HCT116 (cell line): ENCODE data around the gene GGT7. TPM values are rescaled to one million over a fixed set of nuclear protein-coding genes. Genes with fewer than 3 reads are reported as not detected.

Source experiments
- ATAC-seq: fragments of 200-7000 bp; cut with Tn5 transposase; 2 replicates; pipeline ENCODE4 v1.9.1; 2020; ENCODE audit warnings: mild to moderate bottlenecking, moderate library complexity
- BruUV-seq: library from RNA; stranded (reverse); fragments of 400-500 nt; replicated peaks from 2 replicates; lab custom pipeline; 2021; lab: Mats Ljungman, UMichigan
- CTCF ChIA-PET: fragments of 300-600 bp; sonication (Branson Sonifier 250); formaldehyde crosslinking; loops from one replicate; lab custom pipeline; 2021; ENCODE audit warnings: antibody characterized with exemption; lab: Charles Lee
- POLR2A ChIA-PET: fragments of 300-600, 350-600 bp; sonication (Branson Sonifier 250); formaldehyde crosslinking; loops from one replicate; lab custom pipeline; 2021; ENCODE audit warnings: antibody characterized with exemption; lab: Charles Lee
- RAD21 ChIA-PET, 2 experiments: fragments of 300-600 bp; sonication (Branson Sonifier 250); formaldehyde crosslinking; loops; one replicate each; lab custom pipeline; 2023; ENCODE audit warnings: low total read pairs in 2 of 2; ENCODE audit not compliant: uncharacterized antibody in 2 of 2, unreplicated experiment in 2 of 2, low non-redundant PET in 1 of 2; lab: Charles Lee
- DNase-seq: peaks from one replicate; pipeline ENCODE4 v3.0.0-alpha.2; 2010; ENCODE audit warnings: low read depth, low spot score
- H2AFZ ChIP-seq: fragments of 200-600 bp; shearing (Covaris generic), sonication (generic); 2 replicates; pipeline ENCODE4 v1.6.1; 2017; ENCODE audit warnings: low read depth, mixed run types, mixed read lengths, antibody characterized with exemption, low read length; ENCODE audit not compliant: poor library complexity, severe bottlenecking
- H3K27ac ChIP-seq: 2 replicates; pipeline ENCODE4 v1.5.1; 2012; ENCODE audit warnings: low read depth, low read length
- H3K27me3 ChIP-seq: fragments of 200-600 bp; sonication (generic); 2 replicates; pipeline ENCODE4 v1.6.1; 2016; ENCODE audit warnings: mixed run types, low read length, mixed read lengths; ENCODE audit not compliant: insufficient read depth
- H3K36me3 ChIP-seq, 2 experiments: fragments of 200-500 bp in 1 of 2; fragments of 200-600 bp in 1 of 2; sonication (Bioruptor generic) in 1 of 2; sonication (generic) in 1 of 2; 2 replicates each; pipeline versions ENCODE4 v1.5.1 to v1.6.1; 2014 to 2016; ENCODE audit warnings: low read length in 2 of 2, inconsistent platforms in 1 of 2, mixed read lengths in 1 of 2, mixed run types in 1 of 2; ENCODE audit not compliant: insufficient read depth in 2 of 2, control insufficient read depth in 1 of 2
- H3K4me1 ChIP-seq, 2 experiments: fragments of 200-600 bp in 1 of 2; sonication (generic) in 1 of 2; 2 replicates each; pipeline versions ENCODE4 v1.5.1 to v1.6.1; 2012 to 2017; ENCODE audit warnings: low read length in 2 of 2, inconsistent platforms in 1 of 2, mild to moderate bottlenecking in 1 of 2, mixed read lengths in 1 of 2, mixed run types in 1 of 2, moderate library complexity in 1 of 2; ENCODE audit not compliant: insufficient read depth in 2 of 2, control insufficient read depth in 1 of 2
- H3K4me2 ChIP-seq: fragments of 200-600 bp; sonication (generic); 2 replicates; pipeline ENCODE4 v1.6.1; 2017; ENCODE audit warnings: mixed run types, low read length, mixed read lengths
- H3K4me3 ChIP-seq, 2 experiments: fragments of 200-600 bp in 1 of 2; sonication (generic) in 1 of 2; replicated peaks in 1 of 2; 2 replicates each; pipeline ENCODE4 v1.5.1; 2011 to 2016; ENCODE audit warnings: low read length in 2 of 2, control low read depth in 1 of 2, low read depth in 1 of 2, mild to moderate bottlenecking in 1 of 2, mixed read lengths in 1 of 2, mixed run types in 1 of 2
- H3K79me2 ChIP-seq: fragments of 200-600 bp; sonication (generic); 2 replicates; pipeline ENCODE4 v1.6.1; 2017; ENCODE audit warnings: mild to moderate bottlenecking, mixed run types, low read length, moderate library complexity, mixed read lengths; ENCODE audit not compliant: insufficient read depth
- H3K9ac ChIP-seq: fragments of 200-600 bp; sonication (generic); 2 replicates; pipeline ENCODE4 v1.6.1; 2016; ENCODE audit warnings: low read length, mixed read lengths
- H3K9me2 ChIP-seq: fragments of 200-600 bp; sonication (generic), shearing (Covaris generic); 2 replicates; pipeline ENCODE4 v1.6.1; 2017; ENCODE audit warnings: mixed run types, mild to moderate bottlenecking, moderate library complexity; ENCODE audit not compliant: insufficient read depth
- H3K9me3 ChIP-seq, 2 experiments: fragments of 200-500 bp in 1 of 2; fragments of 200-600 bp in 1 of 2; sonication (Bioruptor generic) in 1 of 2; sonication (generic) in 1 of 2; 2 replicates each; pipeline ENCODE4 v1.6.1; 2014 to 2017; ENCODE audit warnings: low read length in 2 of 2, mixed read lengths in 2 of 2, inconsistent platforms in 1 of 2, low read depth in 1 of 2, mild to moderate bottlenecking in 1 of 2, mixed run types in 1 of 2, moderate library complexity in 1 of 2; ENCODE audit not compliant: control insufficient read depth in 1 of 2, insufficient read depth in 1 of 2
- H4K20me1 ChIP-seq: fragments of 200-600 bp; sonication (generic), shearing (Covaris generic); 2 replicates; pipeline ENCODE4 v1.6.1; 2017; ENCODE audit warnings: mixed run types, mild to moderate bottlenecking, moderate library complexity; ENCODE audit not compliant: insufficient read depth
- ATF3 ChIP-seq: IDR thresholded peaks from 2 replicates; pipeline ENCODE4 v1.6.1; 2012
- CBX3 ChIP-seq: IDR thresholded peaks from 2 replicates; pipeline ENCODE4 v1.6.1; 2012; ENCODE audit warnings: low read depth
- CEBPB ChIP-seq: IDR thresholded peaks from 2 replicates; pipeline ENCODE4 v1.6.1; 2012; ENCODE audit warnings: low read depth
- EZH2 ChIP-seq: fragments of 200-600 bp; sonication (generic); IDR thresholded peaks from 2 replicates; pipeline ENCODE4 v1.6.1; 2017; ENCODE audit warnings: antibody characterized with exemption, mixed run types
- FOSL1 ChIP-seq: IDR thresholded peaks from 2 replicates; pipeline ENCODE4 v1.6.1; 2012; ENCODE audit warnings: low read depth
- JUND ChIP-seq: IDR thresholded peaks from 2 replicates; pipeline ENCODE4 v1.6.1; 2012
- MAX ChIP-seq: IDR thresholded peaks from 2 replicates; pipeline ENCODE4 v1.6.1; 2012
- POLR2A ChIP-seq: IDR thresholded peaks from 2 replicates; pipeline ENCODE4 v1.7.0; 2011; ENCODE audit warnings: borderline replicate concordance; ENCODE audit not compliant: insufficient read depth, insufficient read length; ENCODE audit errors: extremely low read depth
- POLR2AphosphoS5 ChIP-seq: IDR thresholded peaks from 2 replicates; pipeline ENCODE4 v1.6.1; 2011; ENCODE audit warnings: mild to moderate bottlenecking, low read depth, low read length, moderate library complexity
- RAD21 ChIP-seq: IDR thresholded peaks from 2 replicates; pipeline ENCODE4 v1.6.1; 2012; ENCODE audit warnings: low read depth, mild to moderate bottlenecking
- REST ChIP-seq: IDR thresholded peaks from 2 replicates; pipeline ENCODE4 v1.6.1; 2012; ENCODE audit warnings: low read depth
- SIN3A ChIP-seq: IDR thresholded peaks from 2 replicates; pipeline ENCODE4 v1.6.1; 2012; ENCODE audit warnings: low read depth
- TCF7L2 ChIP-seq: IDR thresholded peaks from 2 replicates; pipeline ENCODE4 v1.7.0; 2011; ENCODE audit warnings: borderline replicate concordance, inconsistent platforms; ENCODE audit not compliant: insufficient read depth, insufficient read length; ENCODE audit errors: extremely low read depth
- YY1 ChIP-seq: IDR thresholded peaks from 2 replicates; pipeline ENCODE4 v1.6.1; 2011; ENCODE audit warnings: low read length, low read depth, moderate library complexity, mild to moderate bottlenecking; ENCODE audit not compliant: insufficient replicate concordance; ENCODE audit errors: extremely low read depth
- ZFX ChIP-seq: fragments of 450-650 bp; IDR thresholded peaks from 2 replicates; pipeline ENCODE4 v1.6.1; 2017
- intact Hi-C: fragments of 100-400 bp; cut with micrococcal nuclease; formaldehyde crosslinking; loops from 2 replicates; pipeline ENCODE4 v1.10.0; 2022
- total RNA-seq: library from RNA; stranded (reverse); gene quantifications from one replicate; pipeline ENCODE4 v1.2.1, GENCODE V29; 2021; ENCODE audit not compliant: unreplicated experiment

Gene GGT7
- total RNA-seq, 1 experiment from 2014 or later, result 9.4 TPM

GRCh38 chr20:34916774-34917354 lies 44.2 kb upstream of the GGT7 start (continued):
- TF ChIP-seq REST, result no peak
- TF ChIP-seq ATF3, result no peak
- no peak for TF ChIP-seq FOSL1
- TF ChIP-seq EZH2, result no peak
- no peak for TF ChIP-seq SIN3A
- no peak for TF ChIP-seq YY1
- TF ChIP-seq, all 23 proteins: peak for 0

- H3K27me3 ChIP-seq, result no peaks in the 10 kb centered on the region
- no peak overlapping the region for H3K9ac ChIP-seq
- H3K9me2 ChIP-seq, result no peaks in the 10 kb centered on the region
- no peak overlapping the region for H3K27ac ChIP-seq
- H2AFZ ChIP-seq, result no peak overlapping the region
- POLR2A ChIA-PET, result no interaction called here
- no TSS peak for BruUV-seq
- H3K4me1 ChIP-seq, result no peaks in the 10 kb centered on the region
- no peaks in the 10 kb centered on the region for H3K9me3 ChIP-seq
- H3K4me2 ChIP-seq, result no peak overlapping the region
- CTCF ChIA-PET, result no interaction called here
- no peaks in the 10 kb centered on the region; a peak in 1 of 4 replicates for H3K36me3 ChIP-seq
- no peak overlapping the region for H3K4me3 ChIP-seq
- RAD21 ChIA-PET, result no interaction called here
- H3K79me2 ChIP-seq, result no peaks in the 10 kb centered on the region
- intact Hi-C loops, result no loop called here
- no peak for ATAC-seq
- DNase-seq, result no peak
- no peaks in the 10 kb centered on the region for H4K20me1 ChIP-seq
- TF ChIP-seq REST, result no peak
- TF ChIP-seq FOSL1, result no peak
- no peak for TF ChIP-seq ATF3
- no peak for TF ChIP-seq JUND
- TF ChIP-seq SIN3A, result no peak
- no peak for TF ChIP-seq ZFX
- no peak for TF ChIP-seq POLR2A
- TF ChIP-seq CEBPB, result no peak
- no peak for TF ChIP-seq CBX3
- TF ChIP-seq POLR2AphosphoS5, result no peak
- TF ChIP-seq TCF7L2, result no peak
- TF ChIP-seq RAD21, result no peak
- TF ChIP-seq MAX, result no peak
Observed at GRCh38 chr20:34915749-34916455, 43.2 kb upstream of the GGT7 start.
